ENCODE results near the gene ALOX5AP. TPM values are rescaled to one million over a fixed set of nuclear protein-coding genes. Genes with fewer than 3 reads are reported as not detected.
A peak's percentile ranks its signal among the peaks of the same experiment; 100 is the strongest.

ALOX5AP gene
- total RNA-seq, 1 donor from 2014 or later: 4.5 TPM

- Histone ChIP-seq H3K9ac (ENCODE audit: low read length) (peak overlapping the region; percentile 65), H3K4me2 (ENCODE audit: low read length) (peak overlapping the region; percentile 62), H4K20me1 (ENCODE audit: insufficient read depth, low read length) (no peaks in the 10 kb centered on the region), H3K27ac (ENCODE audit: low read depth, low read length) (peak overlapping the region; percentile 86), H3K79me2 (ENCODE audit: insufficient read depth, low read length) (no peaks in the 10 kb centered on the region), H3K36me3 (ENCODE audit: insufficient read depth, low read length) (no peaks in the 10 kb centered on the region), H3K4me3 (ENCODE audit: insufficient read depth, low read depth, low read length) (no peak overlapping the region), H2AFZ (ENCODE audit: low read depth, low read length) (no peak overlapping the region), H3K27me3 (ENCODE audit: insufficient read depth, low read length) (no peaks in the 10 kb centered on the region), H3K4me1 (ENCODE audit: insufficient read depth, low read length) (peaks cover 24% of the 10 kb centered on the region), H3K9me3 (ENCODE audit: insufficient read depth, low read depth, low read length) (no peaks in the 10 kb centered on the region)
- no peak overlapping the region for H3K4me3 Mint-ChIP-seq (ENCODE audit: unreplicated experiment)
- peaks cover 4% of the 10 kb centered on the region for H3K27me3 Mint-ChIP-seq (ENCODE audit: low read depth, unreplicated experiment)
- FAIRE-seq (peak; percentile 97), DNase-seq (ENCODE audit: low read depth) (peak; percentile 94)
- peaks cover 15% of the 10 kb centered on the region for H3K4me1 Mint-ChIP-seq (ENCODE audit: low read depth, unreplicated experiment)
- peaks cover 2% of the 10 kb centered on the region for H3K9me3 Mint-ChIP-seq (ENCODE audit: unreplicated experiment)
- peak overlapping the region; percentile 82 for H3K27ac Mint-ChIP-seq (ENCODE audit: unreplicated experiment)
- H3K36me3 Mint-ChIP-seq (ENCODE audit: low read depth, unreplicated experiment): no peaks in the 10 kb centered on the region
- TF ChIP-seq CTCF (IDR thresholded peaks at IDR 0.05; ENCODE audit: insufficient read depth, low read depth, low read length) (no peak), EZH2 (IDR thresholded peaks at IDR 0.05; ENCODE audit: insufficient read depth, low read length) (no peak)
These were observed 16.4 kb upstream of the ALOX5AP start for GRCh38 chr13:30718661-30719524.

- Histone ChIP-seq H3K4me2 (ENCODE audit: low read length) (peak overlapping the region; percentile 62), H3K79me2 (ENCODE audit: insufficient read depth, low read length) (no peaks in the 10 kb centered on the region), H3K27ac (ENCODE audit: low read depth, low read length) (peak overlapping the region; percentile 82), H3K4me1 (ENCODE audit: insufficient read depth, low read length) (peaks cover 24% of the 10 kb centered on the region), H3K36me3 (ENCODE audit: insufficient read depth, low read length) (no peaks in the 10 kb centered on the region), H4K20me1 (ENCODE audit: insufficient read depth, low read length) (no peaks in the 10 kb centered on the region), H3K9ac (ENCODE audit: low read length) (peak overlapping the region; percentile 65), H2AFZ (ENCODE audit: low read depth, low read length) (no peak overlapping the region), H3K4me3 (ENCODE audit: insufficient read depth, low read depth, low read length) (no peak overlapping the region), H3K9me3 (ENCODE audit: insufficient read depth, low read depth, low read length) (no peaks in the 10 kb centered on the region), H3K27me3 (ENCODE audit: insufficient read depth, low read length) (no peaks in the 10 kb centered on the region)
- TF ChIP-seq CTCF (IDR thresholded peaks at IDR 0.05; ENCODE audit: insufficient read depth, low read depth, low read length) (no peak), EZH2 (IDR thresholded peaks at IDR 0.05; ENCODE audit: insufficient read depth, low read length) (no peak)
- H3K27ac Mint-ChIP-seq (ENCODE audit: unreplicated experiment): peak overlapping the region; percentile 82
- H3K27me3 Mint-ChIP-seq (ENCODE audit: low read depth, unreplicated experiment): peaks cover 4% of the 10 kb centered on the region
- H3K4me1 Mint-ChIP-seq (ENCODE audit: low read depth, unreplicated experiment): peaks cover 15% of the 10 kb centered on the region
- no peak overlapping the region for H3K4me3 Mint-ChIP-seq (ENCODE audit: unreplicated experiment)
- DNase-seq (ENCODE audit: low read depth) (no peak), FAIRE-seq (no peak)
- peaks cover 2% of the 10 kb centered on the region for H3K9me3 Mint-ChIP-seq (ENCODE audit: unreplicated experiment)
- no peaks in the 10 kb centered on the region for H3K36me3 Mint-ChIP-seq (ENCODE audit: low read depth, unreplicated experiment)
These were observed 15.8 kb upstream of the ALOX5AP start for GRCh38 chr13:30719525-30719914.

Measured in astrocyte (in vitro differentiated cells and primary cell).